Neural crest cell (in vitro differentiated cells): ENCODE results near the gene PCDH9. TPM values are rescaled to one million over a fixed set of nuclear protein-coding genes. Genes with fewer than 3 reads are reported as not detected.
"Not testable (repeated sequence)": the region's sequence is repeated elsewhere in the genome, so short reads cannot be mapped to it uniquely, and the experiment has no call there.

Experiments used
- DNase-seq: peaks from one replicate; pipeline ENCODE4 v3.0.0; 2021; ENCODE audit warnings: low read depth, mixed read lengths, low spot score
- H3K27ac Mint-ChIP-seq: one replicate; pipeline ENCODE4 v1.8.0; 2021; ENCODE audit warnings: mild to moderate bottlenecking, mixed read lengths; ENCODE audit not compliant: unreplicated experiment
- H3K27me3 Mint-ChIP-seq: 2 replicates; pipeline ENCODE4 v1.8.0; 2021; ENCODE audit warnings: low read depth, mild to moderate bottlenecking, mixed read lengths
- H3K36me3 Mint-ChIP-seq: 2 replicates; pipeline ENCODE4 v1.8.0; 2021; ENCODE audit warnings: low read depth, mild to moderate bottlenecking, mixed read lengths
- H3K4me1 Mint-ChIP-seq: 2 replicates; pipeline ENCODE4 v1.8.0; 2021; ENCODE audit warnings: mixed read lengths
- H3K4me3 Mint-ChIP-seq: one replicate; pipeline ENCODE4 v1.8.0; 2021; ENCODE audit warnings: mild to moderate bottlenecking, mixed read lengths
- H3K9me3 Mint-ChIP-seq: 2 replicates; pipeline ENCODE4 v1.8.0; 2021; ENCODE audit warnings: mixed read lengths
- CTCF ChIP-seq: fragments of 200-600 bp; sonication (generic); conservative IDR thresholded peaks from 2 replicates; pipeline ENCODE4 v1.5.0; 2021; ENCODE audit warnings: antibody characterized with exemption, mild to moderate bottlenecking
- total RNA-seq: library from RNA; stranded (reverse); gene quantifications from 2 replicates; pipeline ENCODE4 v1.2.1, GENCODE V29; 2021

PCDH9 gene
- total RNA-seq, 1 donor from 2014 or later = 6.3 TPM

- peaks cover 2% of the 10 kb centered on the region for H3K9me3 Mint-ChIP-seq
- no peaks in the 10 kb centered on the region for H3K27me3 Mint-ChIP-seq
- H3K27ac Mint-ChIP-seq = no peak overlapping the region
- no peak overlapping the region for H3K4me3 Mint-ChIP-seq
- peaks cover 2% of the 10 kb centered on the region for H3K4me1 Mint-ChIP-seq
- no peak for DNase-seq
- TF ChIP-seq CTCF = no peak
- no peaks in the 10 kb centered on the region for H3K36me3 Mint-ChIP-seq
Measured at GRCh38 chr13:66305961-66306617, 924.0 kb downstream of the PCDH9 start.

GRCh38 chr13:66301482-66301881 lies 928.7 kb downstream of the PCDH9 start:
- no peaks in the 10 kb centered on the region for H3K27me3 Mint-ChIP-seq
- no peak overlapping the region for H3K27ac Mint-ChIP-seq
- H3K36me3 Mint-ChIP-seq = no peaks in the 10 kb centered on the region
- peaks cover 6% of the 10 kb centered on the region for H3K4me1 Mint-ChIP-seq
- no peak for TF ChIP-seq CTCF
- no peak for DNase-seq
- peaks cover 7% of the 10 kb centered on the region for H3K9me3 Mint-ChIP-seq
- H3K4me3 Mint-ChIP-seq = no peak overlapping the region

GRCh38 chr13:66301006-66301405 lies 929.1 kb downstream of the PCDH9 start:
- Mint-ChIP-seq H3K27ac (no peak overlapping the region), H3K9me3 (peaks cover 7% of the 10 kb centered on the region), H3K27me3 (no peaks in the 10 kb centered on the region), H3K4me3 (no peak overlapping the region), H3K36me3 (no peaks in the 10 kb centered on the region), H3K4me1 (peaks cover 6% of the 10 kb centered on the region)
- no peak for TF ChIP-seq CTCF
- DNase-seq = no peak

- H3K4me3 Mint-ChIP-seq = no peak overlapping the region
- peaks cover 3% of the 10 kb centered on the region for H3K36me3 Mint-ChIP-seq
- H3K4me1 Mint-ChIP-seq = peaks cover 6% of the 10 kb centered on the region
- peaks cover 7% of the 10 kb centered on the region for H3K9me3 Mint-ChIP-seq
- H3K27me3 Mint-ChIP-seq = no peaks in the 10 kb centered on the region
- no peak for DNase-seq
- no peak for TF ChIP-seq CTCF
- H3K27ac Mint-ChIP-seq = no peak overlapping the region
Measured at GRCh38 chr13:66296875-66297274, 933.3 kb downstream of the PCDH9 start.

- peaks cover 6% of the 10 kb centered on the region for H3K4me1 Mint-ChIP-seq
- DNase-seq = no peak
- TF ChIP-seq CTCF = no peak
- H3K27ac Mint-ChIP-seq = no peak overlapping the region
- H3K27me3 Mint-ChIP-seq = no peaks in the 10 kb centered on the region
- H3K9me3 Mint-ChIP-seq = peaks cover 7% of the 10 kb centered on the region
- H3K36me3 Mint-ChIP-seq = peaks cover 3% of the 10 kb centered on the region
- no peak overlapping the region for H3K4me3 Mint-ChIP-seq
Measured at GRCh38 chr13:66296328-66296727, 933.8 kb downstream of the PCDH9 start.

- not testable (repeated sequence) for H3K4me3 Mint-ChIP-seq, H3K4me1 Mint-ChIP-seq, DNase-seq, H3K27me3 Mint-ChIP-seq, H3K36me3 Mint-ChIP-seq, H3K27ac Mint-ChIP-seq
- H3K9me3 Mint-ChIP-seq = peaks cover 24% of the 10 kb centered on the region
Measured at GRCh38 chr13:66286806-66287205, 943.3 kb downstream of the PCDH9 start.
